Peyer's patch (tissue), 4 donors: Measurements from ENCODE around the gene ITGB8. TPM values are rescaled to one million over a fixed set of nuclear protein-coding genes. Genes with fewer than 3 reads are reported as not detected.

Experiments used
- DNase-seq, 3 donors: peaks; one replicate each; pipeline ENCODE4 v3.0.0-alpha.2; 2017 to 2019
- H3K27ac ChIP-seq, 4 donors: fragments of 200-600 bp; sonication (generic); one replicate each; pipeline ENCODE4 v1.5.1; 2016 to 2019
- H3K27me3 ChIP-seq, 2 donors: fragments of 200-600 bp; sonication (generic); one replicate each; pipeline ENCODE4 v1.5.1; 2019
- H3K36me3 ChIP-seq, 3 donors: fragments of 200-600 bp; sonication (generic); one replicate each; pipeline ENCODE4 v1.5.1; 2016 to 2019
- H3K4me1 ChIP-seq, 4 donors: fragments of 200-600 bp; sonication (generic); one replicate each; pipeline ENCODE4 v1.5.1; 2016 to 2019
- H3K4me3 ChIP-seq, 4 donors: fragments of 200-600 bp; sonication (generic); 1 replicate in 3 of 4; 2 replicates in 1 of 4; pipeline ENCODE4 v1.5.1; 2016 to 2019; ENCODE audit warnings: mild to moderate bottlenecking in 1 of 4
- H3K9me3 ChIP-seq, 4 donors: fragments of 200-600 bp; sonication (generic); one replicate each; pipeline ENCODE4 v1.5.1; 2016 to 2019; ENCODE audit warnings: mild to moderate bottlenecking in 1 of 4
- CTCF ChIP-seq, 6 experiments: fragments of 450-650 bp in 4 of 6; fragments of 200-600 bp in 2 of 6; sonication (generic) in 1 of 6; IDR thresholded peaks; one replicate each; pipeline ENCODE4 v1.5.1; 2017 to 2019; ENCODE audit warnings: antibody characterized with exemption in 6 of 6, mild to moderate bottlenecking in 3 of 6, moderate library complexity in 1 of 6
- POLR2A ChIP-seq, 2 donors: fragments of 450-650 bp; IDR thresholded peaks; one replicate each; pipeline ENCODE4 v1.5.1; 2017; ENCODE audit warnings: antibody characterized with exemption in 2 of 2, mild to moderate bottlenecking in 2 of 2, moderate library complexity in 2 of 2
- total RNA-seq, 4 donors: library from RNA; depleted of rRNA; stranded (reverse); fragments of >200 nt; gene quantifications; one replicate each; pipeline ENCODE4 v1.1.0, GENCODE V29; 2016

ITGB8 gene
- total RNA-seq, 4 donors from 2014 or later, result 20.6 to 45.8 (median 32.7) TPM

GRCh38 chr7:20358106-20358505 lies 27.4 kb downstream of the ITGB8 start:
- Histone ChIP-seq H3K36me3 (no peaks in the 10 kb centered on the region), H3K4me3 (no peak overlapping the region), H3K27ac (no peak overlapping the region), H3K9me3 (no peaks in the 10 kb centered on the region), H3K4me1 (no peaks in the 10 kb centered on the region), H3K27me3 (no peaks in the 10 kb centered on the region)
- TF ChIP-seq CTCF (IDR thresholded peaks at IDR 0.05) (no peak), POLR2A (IDR thresholded peaks at IDR 0.05) (no peak)
- no peak for DNase-seq

GRCh38 chr7:20358762-20359282 lies 28.1 kb downstream of the ITGB8 start:
- TF ChIP-seq CTCF (IDR thresholded peaks at IDR 0.05) (no peak), POLR2A (IDR thresholded peaks at IDR 0.05) (no peak)
- DNase-seq, result no peak
- Histone ChIP-seq H3K27ac (no peak overlapping the region), H3K4me1 (no peaks in the 10 kb centered on the region), H3K27me3 (no peaks in the 10 kb centered on the region), H3K4me3 (no peak overlapping the region), H3K9me3 (no peaks in the 10 kb centered on the region), H3K36me3 (no peaks in the 10 kb centered on the region)

- no peak overlapping the region for H3K27ac ChIP-seq
- no peak for TF ChIP-seq POLR2A (IDR thresholded peaks at IDR 0.05)
- TF ChIP-seq CTCF (IDR thresholded peaks at IDR 0.05), result no peak
- no peaks in the 10 kb centered on the region for H3K9me3 ChIP-seq
- no peaks in the 10 kb centered on the region for H3K36me3 ChIP-seq
- H3K4me3 ChIP-seq, result no peak overlapping the region
- no peaks in the 10 kb centered on the region for H3K27me3 ChIP-seq
- no peaks in the 10 kb centered on the region for H3K4me1 ChIP-seq
- no peak for DNase-seq
These were observed 28.8 kb downstream of the ITGB8 start for GRCh38 chr7:20359341-20359963.

GRCh38 chr7:20362574-20363253 lies 32.0 kb downstream of the ITGB8 start:
- DNase-seq, result no peak

GRCh38 chr7:20364571-20365196 lies 34.0 kb downstream of the ITGB8 start:
- Histone ChIP-seq H3K27me3 (no peaks in the 10 kb centered on the region), H3K27ac (no peak overlapping the region)

More at GRCh38 chr7:20362574-20363253, 32.0 kb downstream of the ITGB8 start:
- Histone ChIP-seq H3K4me3 (no peak overlapping the region), H3K27ac (no peak overlapping the region), H3K27me3 (no peaks in the 10 kb centered on the region), H3K9me3 (no peaks in the 10 kb centered on the region), H3K4me1 (no peaks in the 10 kb centered on the region), H3K36me3 (peaks cover 0 to 3% (median 0%) of the 10 kb centered on the region in 3 donors)
- TF ChIP-seq CTCF (IDR thresholded peaks at IDR 0.05), result no peak
- no peak for TF ChIP-seq POLR2A (IDR thresholded peaks at IDR 0.05)

More at GRCh38 chr7:20364571-20365196, 34.0 kb downstream of the ITGB8 start:
- no peaks in the 10 kb centered on the region for H3K9me3 ChIP-seq
- peaks cover 0 to 8% (median 0%) of the 10 kb centered on the region in 3 donors for H3K36me3 ChIP-seq
- no peak for TF ChIP-seq POLR2A (IDR thresholded peaks at IDR 0.05)
- TF ChIP-seq CTCF (IDR thresholded peaks at IDR 0.05), result no peak
- H3K4me3 ChIP-seq, result no peak overlapping the region
- no peaks in the 10 kb centered on the region for H3K4me1 ChIP-seq
- DNase-seq, result no peak
